ENCODE measurements around the gene OR52W1.

- TF ChIP-seq POLR2A (IDR thresholded peaks at IDR 0.05): no peak
- no peak for TF ChIP-seq CTCF (IDR thresholded peaks at IDR 0.05)
These were observed 11.4 kb downstream of the OR52W1 start for GRCh38 chr11:6210274-6210955.

Data from Peyer's patch (tissue), 4 donors.